Right ventricle myocardium superior (tissue), 1 donor: ENCODE data around the gene CLDN17. TPM values are rescaled to one million over a fixed set of nuclear protein-coding genes. Genes with fewer than 3 reads are reported as not detected.

Experiments
- ATAC-seq: fragments of 200-7000 bp; cut with Tn5 transposase; one replicate; pipeline ENCODE4 v1.9.1; 2020; ENCODE audit warnings: mild to moderate bottlenecking; ENCODE audit not compliant: poor library complexity
- DNase-seq: peaks from one replicate; pipeline ENCODE4 v3.0.0-alpha.2; 2020
- intact Hi-C: fragments of 100-400 bp; cut with DNase I; formaldehyde crosslinking; loops from one replicate; pipeline ENCODE4 v1.11.2; 2022
- long read RNA-seq: library from polyadenylated mRNA; unstranded; transcript quantifications from one replicate; pipeline ENCODE4 v2.0.0, GENCODE V29; 2021
- total RNA-seq: library from RNA; stranded (reverse); fragmentation: NEBNext Ultra II Directional; extraction: Animal tissue kit (Norgen Biotek cat#: 25700); gene quantifications from one replicate; pipeline ENCODE4 v1.2.1, GENCODE V29; 2021
- donor health status: DM: no; HTN: yes; CAD: no; lungs with severe emphysema.

Gene CLDN17, protein sequence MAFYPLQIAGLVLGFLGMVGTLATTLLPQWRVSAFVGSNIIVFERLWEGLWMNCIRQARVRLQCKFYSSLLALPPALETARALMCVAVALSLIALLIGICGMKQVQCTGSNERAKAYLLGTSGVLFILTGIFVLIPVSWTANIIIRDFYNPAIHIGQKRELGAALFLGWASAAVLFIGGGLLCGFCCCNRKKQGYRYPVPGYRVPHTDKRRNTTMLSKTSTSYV
- not detected for total RNA-seq
- long read RNA-seq = 0 reads

DNA sequence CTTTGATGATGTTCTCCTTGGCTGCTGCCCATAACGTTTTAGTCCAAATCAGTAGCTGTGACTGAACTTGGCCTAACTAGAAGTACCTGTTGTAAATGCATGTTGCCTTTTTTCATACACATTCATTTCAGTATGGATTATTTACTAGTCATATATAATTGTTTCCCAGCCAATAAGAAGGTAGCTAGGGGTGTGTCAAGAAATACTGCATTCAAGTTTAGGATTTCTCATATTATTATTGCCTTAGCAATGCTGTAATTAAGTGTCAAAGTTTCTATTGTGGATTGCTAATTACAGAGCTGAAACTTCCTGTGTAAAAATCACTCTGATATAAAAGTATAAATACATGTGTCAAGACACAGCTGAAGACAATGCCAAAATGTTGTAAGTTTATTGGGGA, at the start of gene CLDN17:
TSS of gene CLDN17 (minus strand) at position 101 of the 400 bp plus-strand sequence. CDS start 188 bp downstream, outside the sequence.
- ATAC-seq = no peak
- DNase-seq = no peak
- intact Hi-C loops = no loop called here

GRCh38 chr21:30216041-30216723, 49.6 kb upstream of the CLDN17 start, which contains the start of gene CLDN8:
CLDN8 (minus strand) TSS chr21:30216097; CDS start chr21:30215925, 172 bp downstream.
- no peak for DNase-seq
- intact Hi-C loops = no loop called here
- no peak for ATAC-seq

DNA sequence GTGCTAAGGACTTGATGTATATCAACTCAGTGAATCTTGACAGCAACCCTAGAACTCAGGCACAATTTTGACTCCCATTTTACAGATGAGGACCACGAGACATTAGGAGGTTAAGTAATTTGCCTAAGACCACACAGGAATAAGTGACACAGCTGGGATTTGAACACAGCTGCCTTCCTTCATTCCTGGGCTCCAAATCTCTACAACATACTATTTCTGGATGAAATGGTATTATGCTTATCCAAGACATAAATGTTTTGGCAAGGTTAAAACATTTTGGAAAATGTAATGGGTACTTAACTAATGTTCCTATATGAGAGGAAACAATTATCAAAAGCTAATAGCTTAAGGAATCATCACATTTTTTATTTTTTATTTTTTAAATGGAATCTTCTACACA, 44.5 kb upstream of the CLDN17 start:
- intact Hi-C loops = no loop called here
- DNase-seq = no peak
- no peak for ATAC-seq

- ATAC-seq = no peak
- intact Hi-C loops = no loop called here
These were observed 43.0 kb upstream of the CLDN17 start for GRCh38 chr21:30209601-30210000.

GRCh38 chr21:30207252-30207579, 40.6 kb upstream of the CLDN17 start:
- ATAC-seq (no peak), DNase-seq (no peak)
- intact Hi-C loops = no loop called here

More at GRCh38 chr21:30209601-30210000, 43.0 kb upstream of the CLDN17 start:
- no peak for DNase-seq

GRCh38 chr21:30206551-30207251, 40.1 kb upstream of the CLDN17 start:
- ATAC-seq (no peak), DNase-seq (no peak)
- intact Hi-C loops = no loop called here

DNA sequence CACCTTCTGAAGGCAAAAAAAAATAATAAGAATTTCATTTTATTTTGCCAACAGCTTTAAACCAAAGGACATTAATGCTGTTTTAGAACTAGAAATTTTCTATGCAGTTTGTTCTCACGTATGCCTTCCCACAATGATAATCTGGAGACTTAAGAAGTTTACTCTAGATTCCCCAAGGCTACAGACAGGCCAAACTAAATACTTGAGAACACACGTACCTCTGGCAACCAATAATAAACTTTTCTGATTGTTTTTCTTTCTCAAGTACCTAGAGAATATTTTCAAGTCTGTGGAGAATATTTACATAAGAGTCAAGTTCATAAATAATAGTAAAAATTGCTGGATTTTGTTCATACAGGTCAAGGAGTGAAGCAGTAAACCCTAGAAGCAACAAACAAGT, 33.4 kb upstream of the CLDN17 start:
- intact Hi-C loops = no loop called here
- ATAC-seq (no peak), DNase-seq (no peak)

GRCh38 chr21:30194701-30195299, 28.2 kb upstream of the CLDN17 start:
- ATAC-seq (no peak), DNase-seq (no peak)
- intact Hi-C loops = no loop called here

DNA sequence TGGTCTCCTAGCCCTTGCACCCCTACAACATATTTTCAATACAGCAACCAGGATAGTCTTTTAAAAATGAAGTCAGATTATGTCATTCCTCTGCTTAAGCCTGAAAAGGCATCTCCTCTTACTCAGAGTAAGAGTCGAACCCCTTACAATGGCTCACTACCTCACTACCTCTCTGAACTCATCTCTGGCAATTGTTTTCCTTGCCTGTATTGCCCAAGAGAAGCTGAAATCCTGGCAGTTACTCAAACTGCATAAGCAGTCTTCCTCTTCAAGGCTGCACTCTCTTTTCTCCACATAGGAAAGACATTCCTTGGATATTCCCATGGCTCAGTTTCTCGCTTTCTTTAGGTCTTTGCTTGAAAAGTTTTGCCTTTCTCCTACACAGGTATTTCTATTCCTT, 26.6 kb upstream of the CLDN17 start:
- ATAC-seq (no peak), DNase-seq (no peak)
- intact Hi-C loops = no loop called here

GRCh38 chr21:30190554-30190953, 23.9 kb upstream of the CLDN17 start:
- no peak for DNase-seq
- intact Hi-C loops = no loop called here
- no peak for ATAC-seq

- intact Hi-C loops = no loop called here
- no peak for ATAC-seq
- no peak for DNase-seq
These were observed 23.2 kb upstream of the CLDN17 start for GRCh38 chr21:30189773-30190172.

DNA sequence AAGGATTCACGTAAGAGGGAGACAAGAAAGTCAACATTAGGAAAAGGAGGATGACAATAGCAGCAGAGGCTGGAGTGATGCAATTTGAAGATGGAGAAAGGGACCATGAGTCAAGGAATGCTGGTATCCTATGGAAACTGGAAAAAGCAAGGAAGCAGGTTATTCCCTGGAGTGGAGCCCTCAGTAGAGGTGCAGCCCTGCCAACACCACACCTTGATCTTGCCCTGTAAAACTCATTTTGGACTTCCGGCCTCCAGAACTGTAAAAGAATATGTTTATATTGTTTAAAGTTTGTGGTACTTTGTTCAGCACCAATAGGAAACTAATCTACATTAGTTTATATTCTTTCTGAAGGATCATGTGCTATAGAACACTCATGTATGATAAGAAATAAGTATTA, 19.6 kb upstream of the CLDN17 start:
- DNase-seq = no peak
- intact Hi-C loops = no loop called here
- no peak for ATAC-seq

GRCh38 chr21:30168086-30168485, 1.5 kb upstream of the CLDN17 start:
- DNase-seq = no peak
- intact Hi-C loops = no loop called here
- ATAC-seq = no peak

DNA sequence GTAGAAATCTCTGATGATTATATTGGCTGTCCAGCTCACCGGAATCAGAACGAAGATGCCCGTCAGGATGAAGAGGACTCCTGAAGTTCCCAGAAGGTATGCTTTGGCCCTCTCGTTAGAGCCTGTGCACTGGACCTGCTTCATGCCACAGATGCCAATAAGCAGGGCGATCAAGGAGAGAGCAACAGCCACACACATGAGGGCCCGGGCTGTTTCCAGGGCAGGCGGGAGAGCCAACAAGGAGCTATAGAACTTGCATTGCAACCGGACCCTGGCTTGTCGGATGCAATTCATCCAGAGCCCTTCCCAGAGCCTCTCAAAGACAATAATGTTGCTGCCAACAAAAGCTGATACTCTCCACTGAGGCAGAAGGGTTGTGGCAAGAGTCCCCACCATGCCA, 434 bp downstream of the CLDN17 start:
- intact Hi-C loops = no loop called here
- ATAC-seq (no peak), DNase-seq (no peak)

DNA sequence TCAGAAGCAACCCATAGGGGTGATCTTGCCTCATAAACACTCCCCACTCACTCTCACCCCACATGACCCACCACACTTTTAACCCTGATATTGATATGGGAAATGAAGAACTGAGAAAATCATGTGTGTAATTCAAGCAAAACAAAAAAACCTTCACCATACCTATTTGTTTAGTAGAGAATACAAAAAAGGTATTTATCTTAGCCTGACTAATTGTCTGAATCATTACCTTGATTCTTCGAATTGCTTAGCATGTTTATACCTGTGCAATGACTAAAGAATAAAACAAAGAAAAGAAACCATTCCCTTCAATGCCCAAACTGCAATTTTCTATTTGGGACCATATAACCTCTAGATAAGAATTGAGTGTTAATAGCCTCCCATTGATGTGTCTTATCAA, 1.8 kb downstream of the CLDN17 start:
- ATAC-seq (no peak), DNase-seq (no peak)
- intact Hi-C loops = no loop called here

- intact Hi-C loops = no loop called here
- ATAC-seq = no peak
- DNase-seq = no peak
These were observed 12.8 kb downstream of the CLDN17 start for GRCh38 chr21:30153697-30154340.

DNA sequence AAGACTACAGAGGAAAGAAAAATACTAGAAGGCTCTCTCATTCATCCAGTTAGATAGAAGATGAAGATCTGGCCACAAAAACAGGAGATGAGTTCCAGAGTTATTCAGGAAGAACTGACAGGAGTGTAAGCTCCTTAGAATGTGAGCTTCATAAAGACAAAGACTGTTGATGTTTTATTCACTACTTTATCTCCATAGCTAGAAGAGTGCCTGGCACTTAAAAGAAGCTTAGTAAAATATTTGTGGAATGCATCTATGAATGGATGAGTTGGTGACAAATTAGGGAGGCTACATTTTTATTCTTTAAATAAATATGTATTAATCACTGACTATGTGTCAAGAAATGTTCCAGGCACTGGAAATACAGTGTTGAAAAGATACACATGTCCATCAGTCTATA, 13.8 kb downstream of the CLDN17 start:
- intact Hi-C loops = no loop called here
- no peak for ATAC-seq
- no peak for DNase-seq

DNA sequence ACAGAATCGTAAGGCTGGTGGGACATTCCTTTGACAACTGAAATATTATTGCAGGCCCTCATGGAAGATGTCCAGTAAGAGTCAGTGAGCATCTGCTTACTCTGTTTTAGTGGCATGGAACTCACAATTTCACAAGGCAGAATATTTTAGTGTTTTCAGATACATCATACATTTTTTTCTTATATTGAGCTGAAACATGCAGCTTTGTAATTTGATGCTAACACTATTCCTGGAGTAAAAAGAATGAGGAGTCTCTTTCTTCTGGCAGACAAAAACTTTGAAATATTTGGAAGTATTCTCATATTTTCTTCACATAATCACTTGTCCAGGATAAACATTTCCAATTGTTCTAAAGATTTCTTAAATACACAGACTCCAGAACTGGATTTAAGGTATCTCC, 17.7 kb downstream of the CLDN17 start:
- intact Hi-C loops = no loop called here
- DNase-seq (no peak), ATAC-seq (no peak)

- intact Hi-C loops = no loop called here
- ATAC-seq (no peak), DNase-seq (no peak)
These were observed 19.9 kb downstream of the CLDN17 start for GRCh38 chr21:30146558-30147282.
